ENCODE measurements around the gene HOXC5. TPM values are rescaled to one million over a fixed set of nuclear protein-coding genes. Genes with fewer than 3 reads are reported as not detected.
A peak's percentile ranks its signal among the peaks of the same experiment; 100 is the strongest.

Gene HOXC5
- total RNA-seq, 1 experiment from 2014 or later = not detected

- DNase-seq = no peak
- peaks cover 47% of the 10 kb centered on the region for H3K4me1 Mint-ChIP-seq (ENCODE audit: low read depth, unreplicated experiment)
- H3K27ac Mint-ChIP-seq (ENCODE audit: unreplicated experiment) = no peak overlapping the region
- CTCF ChIA-PET = interaction anchor here (0.6 to 2.7 kb wide), 4 partner anchors 8 to 40 kb away, joined by 3 to 8 read pairs (median 4); partner anchors contain the start of gene HOXC9
- H3K27me3 Mint-ChIP-seq (ENCODE audit: unreplicated experiment) = peaks cover 100% of the 10 kb centered on the region
- no TSS peak for BruUV-seq (replicated peaks)
- H3K4me3 Mint-ChIP-seq (ENCODE audit: low read depth, unreplicated experiment) = no peak overlapping the region
- H3K9me3 Mint-ChIP-seq (ENCODE audit: low read depth, unreplicated experiment) = no peaks in the 10 kb centered on the region
- H3K36me3 Mint-ChIP-seq (ENCODE audit: insufficient read depth, unreplicated experiment) = peaks cover 15% of the 10 kb centered on the region
- no peak for TF ChIP-seq CTCF (IDR thresholded peaks at IDR 0.05; ENCODE audit: unreplicated experiment)
- intact Hi-C loops (cut with micrococcal nuclease; ENCODE audit: unreplicated experiment) = no loop called here
These were observed 40.4 kb upstream of the HOXC5 start for GRCh38 chr12:53992377-53992889.

DNA sequence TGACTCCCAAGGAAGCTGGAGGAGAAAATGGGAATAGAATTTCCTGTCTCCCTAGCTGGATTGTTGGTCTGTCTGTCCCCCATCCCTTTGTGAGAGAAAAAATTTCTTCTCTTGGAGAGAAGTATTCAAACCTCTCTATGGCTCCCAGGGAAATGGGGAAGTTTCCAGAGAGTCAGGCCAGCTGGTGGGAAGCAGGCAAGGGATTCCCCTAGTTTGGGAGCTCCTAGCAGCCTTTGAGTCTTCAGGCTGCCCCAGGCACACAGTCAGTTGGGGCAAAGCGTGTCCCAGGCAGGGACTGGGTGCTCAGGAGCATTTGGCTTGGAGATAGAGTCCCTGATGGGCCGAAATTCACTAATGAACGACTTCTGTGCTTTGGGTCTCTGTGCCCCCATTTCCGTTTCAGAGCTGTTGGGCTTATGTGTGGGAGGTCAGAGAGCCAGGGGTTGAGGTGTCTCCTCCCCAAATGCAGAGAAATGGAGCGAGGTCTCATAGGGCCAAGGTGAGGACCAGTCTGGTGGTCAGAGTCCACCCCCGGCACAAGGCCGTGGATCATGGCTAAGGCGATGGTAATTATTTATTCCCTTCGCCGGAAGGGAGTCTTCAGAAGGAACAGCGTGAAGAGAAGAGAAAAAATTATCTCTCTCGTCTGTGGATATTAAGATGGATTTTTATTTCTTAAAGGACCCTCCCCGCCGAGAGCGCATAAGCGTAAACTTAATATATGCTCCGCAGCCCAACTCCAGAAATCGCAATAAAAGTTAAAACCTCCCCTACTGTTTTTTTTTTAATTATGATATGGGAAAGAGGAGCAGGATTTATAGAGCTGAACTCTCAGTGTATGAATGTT lies 39.5 kb upstream of the HOXC5 start:
- TF ChIP-seq CTCF (IDR thresholded peaks at IDR 0.05; ENCODE audit: unreplicated experiment) = no peak
- H3K27me3 Mint-ChIP-seq (ENCODE audit: unreplicated experiment) = peaks cover 100% of the 10 kb centered on the region
- H3K4me3 Mint-ChIP-seq (ENCODE audit: low read depth, unreplicated experiment) = peak overlapping the region; percentile 64
- no peak for DNase-seq
- H3K36me3 Mint-ChIP-seq (ENCODE audit: insufficient read depth, unreplicated experiment) = peaks cover 15% of the 10 kb centered on the region
- CTCF ChIA-PET = interaction anchor here (1.2 kb wide), 1 partner anchor 37 kb away, joined by 3 read pairs; no protein-coding TSS in a partner anchor
- peaks cover 53% of the 10 kb centered on the region for H3K4me1 Mint-ChIP-seq (ENCODE audit: low read depth, unreplicated experiment)
- intact Hi-C loops (cut with micrococcal nuclease; ENCODE audit: unreplicated experiment) = no loop called here
- H3K9me3 Mint-ChIP-seq (ENCODE audit: low read depth, unreplicated experiment) = no peaks in the 10 kb centered on the region
- no TSS peak for BruUV-seq (replicated peaks)
- no peak overlapping the region for H3K27ac Mint-ChIP-seq (ENCODE audit: unreplicated experiment)

- Mint-ChIP-seq H3K27me3 (ENCODE audit: unreplicated experiment) (peaks cover 100% of the 10 kb centered on the region), H3K4me3 (ENCODE audit: low read depth, unreplicated experiment) (peak overlapping the region; percentile 64), H3K36me3 (ENCODE audit: insufficient read depth, unreplicated experiment) (peaks cover 15% of the 10 kb centered on the region), H3K4me1 (ENCODE audit: low read depth, unreplicated experiment) (peaks cover 48% of the 10 kb centered on the region), H3K27ac (ENCODE audit: unreplicated experiment) (no peak overlapping the region), H3K9me3 (ENCODE audit: low read depth, unreplicated experiment) (no peaks in the 10 kb centered on the region)
- TF ChIP-seq CTCF (IDR thresholded peaks at IDR 0.05; ENCODE audit: unreplicated experiment) = no peak
- intact Hi-C loops (cut with micrococcal nuclease; ENCODE audit: unreplicated experiment) = no loop called here
- CTCF ChIA-PET = no interaction called here
- DNase-seq = no peak
- BruUV-seq (replicated peaks) = no TSS peak
These were observed 38.9 kb upstream of the HOXC5 start for GRCh38 chr12:53994009-53994263.

DNA sequence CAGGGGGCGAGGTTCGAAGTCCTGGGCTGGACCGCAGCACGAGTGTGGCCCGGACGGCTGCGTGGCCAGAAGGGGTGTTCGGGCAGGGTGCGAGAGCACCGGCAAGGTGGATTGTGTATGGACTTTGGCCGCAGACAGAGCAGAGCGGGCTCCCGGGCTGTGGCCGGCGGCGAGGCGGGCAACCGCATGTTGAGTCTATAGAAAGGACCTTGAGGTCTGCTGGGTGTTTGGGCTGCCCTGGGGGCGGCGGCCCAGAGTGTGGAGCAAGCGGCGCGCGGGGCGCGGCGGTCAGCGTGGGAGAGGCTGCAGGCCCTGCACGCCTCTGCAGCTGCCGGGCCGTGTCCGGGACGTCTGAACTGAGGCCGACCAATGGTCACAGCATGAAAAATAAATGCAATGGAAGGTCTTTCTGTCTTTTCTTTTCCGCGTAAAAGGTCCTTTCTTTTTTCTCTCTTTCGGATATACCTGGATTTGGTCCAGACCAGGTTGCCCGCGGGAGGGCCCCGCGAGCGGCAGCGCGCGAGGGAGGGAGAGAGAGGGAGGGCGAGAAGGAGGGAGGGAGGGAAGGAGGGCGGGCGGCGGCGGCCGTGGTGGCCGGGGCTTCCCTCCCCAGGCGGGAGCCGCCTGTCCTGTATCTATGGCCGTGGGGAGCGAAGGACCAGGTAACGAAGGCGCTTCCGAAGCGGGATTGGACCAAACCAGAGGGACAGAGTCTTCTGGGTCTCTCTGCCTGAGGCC lies 38.4 kb upstream of the HOXC5 start:
- intact Hi-C loops (cut with micrococcal nuclease; ENCODE audit: unreplicated experiment) = no loop called here
- CTCF ChIA-PET = interaction anchor here (0.6 kb wide), 2 partner anchors 8 to 194 kb away, joined by 4 to 6 read pairs; partner anchors contain the start of gene SMUG1
- BruUV-seq (replicated peaks) = no TSS peak

More for the DNA sequence above, 38.4 kb upstream of the HOXC5 start:
- Mint-ChIP-seq H3K27me3 (ENCODE audit: unreplicated experiment) (peaks cover 98% of the 10 kb centered on the region), H3K4me3 (ENCODE audit: low read depth, unreplicated experiment) (peak overlapping the region; percentile 64), H3K4me1 (ENCODE audit: low read depth, unreplicated experiment) (peaks cover 43% of the 10 kb centered on the region), H3K27ac (ENCODE audit: unreplicated experiment) (peak overlapping the region; percentile 59), H3K9me3 (ENCODE audit: low read depth, unreplicated experiment) (no peaks in the 10 kb centered on the region), H3K36me3 (ENCODE audit: insufficient read depth, unreplicated experiment) (peaks cover 15% of the 10 kb centered on the region)
- TF ChIP-seq CTCF (IDR thresholded peaks at IDR 0.05; ENCODE audit: unreplicated experiment) = no peak
- no peak for DNase-seq
